T47D (cell line): ENCODE data around the gene TMEM45A.
"Not testable (repeated sequence)": the region's sequence is repeated elsewhere in the genome, so short reads cannot be mapped to it uniquely, and the experiment has no call there.

Source experiments
- DNase-seq, 2 experiments: peaks; one replicate each; pipeline versions ENCODE4 v3.0.0 to v3.0.0-alpha.2; 2011 to 2012; ENCODE audit warnings: low read depth in 1 of 2, low spot score in 1 of 2
- JUND ChIP-seq: IDR thresholded peaks from 2 replicates; pipeline ENCODE4 v1.6.1; 2012; ENCODE audit warnings: low read depth
- in situ Hi-C: cut with HindIII; loops from 2 replicates; pipeline ENCODE4 v1.10.0; 2016; ENCODE audit warnings: low sequenced_read_pairs, low pct_unique_long_range_greater_than_20kb

The TMEM45A gene

DNA sequence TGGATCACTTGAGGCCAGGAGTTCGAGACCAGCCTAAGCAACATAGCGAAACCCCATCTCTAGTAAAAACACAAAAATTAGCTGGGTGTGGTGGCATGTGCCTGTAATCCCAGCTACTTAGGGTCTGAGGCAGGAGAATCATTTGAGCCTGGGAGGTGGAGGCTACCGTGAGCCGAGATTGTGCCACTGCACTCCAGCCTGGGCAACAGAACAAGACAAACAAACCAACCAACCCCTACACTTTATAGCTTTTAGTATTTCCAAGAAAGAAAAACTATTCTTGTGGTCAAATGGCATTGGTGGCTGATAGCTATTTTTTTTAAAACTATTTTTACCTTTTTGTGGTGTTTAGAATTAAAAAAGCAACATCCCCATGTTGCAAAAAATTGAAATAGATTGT is 7.2 kb downstream of the TMEM45A start:
- TF ChIP-seq JUND, result no peak
- DNase-seq, result no peak
- in situ Hi-C loops, result no loop called here

DNA sequence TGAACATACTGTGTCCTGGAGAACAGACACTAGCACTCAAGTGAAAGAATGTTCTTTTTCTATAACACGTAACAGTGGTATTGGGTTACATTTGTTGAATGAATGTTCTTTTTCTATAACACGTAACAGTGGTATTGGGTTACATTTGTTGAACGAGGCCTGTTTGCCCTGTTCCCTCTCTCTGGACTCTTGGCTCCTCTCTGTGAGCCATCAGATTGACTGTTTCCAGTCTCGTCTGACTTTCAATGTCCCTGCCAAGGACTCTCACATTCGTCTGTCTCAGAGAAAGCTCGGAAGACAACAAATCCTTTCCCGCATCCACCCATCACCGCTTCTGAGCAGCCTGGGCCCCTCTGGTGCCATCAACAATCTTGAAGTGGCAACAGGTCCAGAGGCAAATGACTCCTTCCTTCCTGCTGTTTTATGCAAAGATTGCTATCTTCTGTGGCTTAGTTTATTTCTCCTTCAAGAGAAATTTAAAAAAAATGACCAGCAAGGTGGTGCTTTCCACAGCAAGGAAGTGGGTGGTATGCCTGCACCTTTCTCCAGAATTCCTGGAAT is 8.0 kb downstream of the TMEM45A start:
- TF ChIP-seq JUND, result no peak
- DNase-seq, result peak in 1 of 2 experiments; percentile 31
- in situ Hi-C loops, result no loop called here

DNA sequence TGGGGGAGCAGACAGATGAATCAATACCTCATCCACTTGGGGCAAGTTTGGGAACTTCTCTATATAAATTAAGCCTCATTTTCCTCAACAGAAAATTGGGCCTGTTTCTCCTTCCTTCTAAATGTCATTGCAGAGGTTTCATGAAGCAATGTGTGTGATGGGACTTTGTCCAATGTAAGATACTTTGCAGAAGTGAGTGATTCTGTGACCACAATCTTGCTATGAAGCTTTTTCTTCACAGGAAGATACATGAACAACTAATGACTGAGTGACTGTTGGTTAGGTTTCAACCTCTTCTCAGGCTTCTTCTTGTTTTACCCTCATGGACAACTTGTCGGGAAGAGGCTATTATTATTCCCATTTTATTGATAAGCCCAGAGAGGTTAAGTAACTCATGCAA is 11.0 kb downstream of the TMEM45A start:
- in situ Hi-C loops, result no loop called here
- TF ChIP-seq JUND, result no peak
- DNase-seq, result no peak

DNA sequence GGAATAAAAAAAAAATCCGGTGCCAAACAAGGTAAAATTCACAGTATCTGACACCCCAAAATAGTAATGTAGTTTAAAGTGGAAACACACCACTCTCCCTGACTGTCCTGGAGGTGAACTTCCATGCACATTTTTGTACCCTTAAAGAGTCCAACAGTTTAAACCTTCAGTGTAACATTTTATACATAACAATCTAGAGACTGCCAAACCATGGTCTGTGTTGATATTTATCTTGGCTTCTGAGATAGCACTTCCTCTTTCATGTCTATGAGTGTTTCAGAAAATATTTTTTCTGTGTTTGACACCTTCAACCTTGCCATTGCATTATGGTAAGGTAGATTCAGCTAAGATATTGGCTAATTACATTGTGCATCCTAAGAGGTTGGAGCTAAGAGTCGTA is 13.9 kb downstream of the TMEM45A start:
- in situ Hi-C loops, result no loop called here
- no peak for DNase-seq
- TF ChIP-seq JUND, result no peak

DNA sequence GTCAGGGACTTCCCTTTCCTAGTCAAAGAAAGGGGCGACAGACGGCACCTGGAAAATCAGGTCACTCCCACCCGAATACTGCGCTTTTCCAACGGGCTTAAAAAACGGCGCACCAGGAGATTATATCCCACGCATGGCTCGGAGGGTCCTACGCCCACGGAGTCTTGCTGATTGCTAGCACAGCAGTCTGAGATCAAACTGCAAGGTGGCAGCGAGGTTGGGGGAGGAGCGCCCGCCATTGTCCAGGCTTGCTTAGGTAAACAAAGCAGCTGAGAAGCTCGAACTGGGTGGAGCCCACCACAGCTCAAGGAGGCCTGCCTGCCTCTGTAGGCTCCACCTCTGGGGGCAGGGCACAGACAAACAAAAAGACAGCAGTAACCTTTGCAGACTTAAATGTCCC is 17.4 kb downstream of the TMEM45A start:
- DNase-seq, in situ Hi-C loops: not testable (repeated sequence)

DNA sequence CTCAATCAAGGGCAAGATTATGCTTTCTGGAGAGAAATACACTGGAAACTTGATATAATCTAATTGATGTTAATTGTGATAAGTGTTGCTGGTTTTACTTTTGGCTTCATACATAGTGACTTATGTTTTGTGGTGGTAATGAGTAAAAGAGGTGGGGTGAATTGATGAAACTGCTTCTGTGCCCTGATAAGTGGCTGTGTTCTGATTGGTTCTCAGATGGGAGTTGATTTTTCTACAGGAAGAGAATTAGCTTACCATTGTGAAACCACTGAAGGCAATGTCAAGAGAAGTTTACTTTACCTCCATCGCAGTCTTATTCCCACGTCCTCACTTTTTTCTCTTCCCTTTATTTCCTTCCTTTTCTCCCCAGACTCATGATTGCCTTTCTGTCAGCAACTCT is 23.8 kb downstream of the TMEM45A start:
- in situ Hi-C loops, result no loop called here
- no peak for TF ChIP-seq JUND
- DNase-seq, result no peak

DNA sequence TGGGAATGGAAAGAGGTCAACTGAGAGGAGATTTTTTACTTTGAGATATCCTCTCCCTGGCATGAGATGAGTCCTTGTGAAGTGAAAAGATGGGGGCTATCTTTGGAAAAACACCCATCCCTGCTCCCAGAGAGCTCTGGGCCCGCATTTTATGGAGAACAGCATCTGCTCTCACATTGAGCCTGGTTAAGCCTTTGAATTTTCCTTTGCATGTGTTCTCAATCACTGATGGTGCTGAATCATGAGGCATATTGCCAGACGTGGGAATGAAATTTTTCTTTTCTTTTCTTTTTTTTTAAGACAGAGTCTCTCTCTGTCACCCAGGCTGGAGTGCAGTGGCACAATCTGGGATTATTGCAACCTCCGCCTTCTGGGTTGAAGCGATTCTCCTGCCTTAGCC is 24.4 kb downstream of the TMEM45A start:
- no peak for DNase-seq
- no peak for TF ChIP-seq JUND
- in situ Hi-C loops, result no loop called here

DNA sequence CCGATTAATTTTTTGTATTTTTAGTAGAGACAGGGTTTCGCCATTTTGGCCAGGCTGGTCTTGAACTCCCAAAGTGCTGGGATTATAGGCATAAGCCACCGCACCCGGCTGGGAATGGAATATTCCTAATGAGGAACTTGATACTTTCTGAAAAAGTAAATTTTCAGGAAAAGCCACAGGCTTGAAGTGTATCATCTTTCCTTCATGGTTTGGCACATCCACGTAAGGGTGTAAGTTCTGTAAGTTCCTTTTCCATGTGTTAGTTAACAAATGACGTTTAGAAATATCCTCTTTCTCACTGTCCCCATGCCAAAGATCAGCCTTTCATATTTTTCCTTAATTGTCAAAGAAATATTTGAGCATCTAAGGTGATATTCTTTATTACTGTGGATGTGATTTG is 24.9 kb downstream of the TMEM45A start:
- TF ChIP-seq JUND, result no peak
- no peak for DNase-seq
- in situ Hi-C loops, result no loop called here

DNA sequence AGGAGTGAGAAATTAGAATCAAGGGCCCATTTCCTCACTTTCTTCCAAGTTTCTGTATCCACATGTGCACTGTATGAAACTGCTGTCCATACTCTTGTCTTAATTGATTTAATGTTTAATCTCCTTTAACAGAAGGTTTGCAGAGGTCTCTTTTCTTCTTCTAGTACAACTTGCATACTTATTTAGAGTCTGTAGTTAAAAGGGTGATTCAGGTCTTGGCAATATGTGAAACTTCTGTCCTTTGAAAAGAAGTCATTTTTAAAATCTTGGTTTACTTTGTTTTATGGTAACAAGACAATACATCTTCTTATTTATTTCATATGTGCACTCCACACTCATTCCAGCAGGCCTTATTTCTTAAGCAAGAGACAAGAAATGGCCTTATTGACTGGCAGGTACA is 25.8 kb downstream of the TMEM45A start:
- no peak for TF ChIP-seq JUND
- in situ Hi-C loops, result no loop called here
- no peak for DNase-seq

DNA sequence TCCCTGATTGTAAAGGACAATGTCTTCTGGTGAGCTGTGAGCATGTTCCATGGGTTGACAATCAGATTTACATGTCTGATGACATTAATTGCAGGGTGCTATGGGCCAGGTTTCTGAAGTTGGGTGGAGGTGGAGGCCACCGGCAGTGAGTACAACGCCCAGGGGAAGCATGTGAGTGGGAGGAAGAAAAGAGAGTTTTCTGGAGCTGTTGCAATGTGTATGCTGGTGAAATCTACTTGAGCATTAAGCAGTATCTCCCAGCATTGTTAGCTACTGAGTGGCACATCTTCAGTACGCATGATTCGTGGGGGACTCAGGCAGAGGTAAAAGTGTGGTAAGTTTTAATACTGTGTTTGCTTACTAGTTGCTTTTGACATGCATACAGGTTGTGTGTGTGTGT is 26.6 kb downstream of the TMEM45A start:
- TF ChIP-seq JUND, result no peak
- in situ Hi-C loops, result no loop called here
- no peak for DNase-seq

DNA sequence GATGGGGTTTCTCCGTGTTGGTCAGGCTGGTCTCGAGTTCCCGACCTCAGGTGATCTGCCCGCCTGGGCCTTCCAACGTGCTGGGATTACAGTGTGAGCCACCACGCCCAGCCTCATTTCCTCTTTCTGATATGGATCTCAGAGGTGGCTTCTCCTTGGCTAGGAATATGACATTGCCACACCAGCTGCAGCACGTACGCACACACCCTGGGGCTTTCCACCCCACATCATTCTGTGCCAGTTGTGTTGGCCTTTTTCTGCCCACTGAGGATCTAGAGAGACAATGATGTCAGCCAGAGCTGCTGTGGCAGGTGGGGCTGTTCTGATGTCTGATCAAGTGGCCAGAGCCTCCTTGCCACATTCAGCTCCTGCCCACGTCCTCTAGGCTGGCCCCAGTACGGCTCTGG is 29.0 kb downstream of the TMEM45A start:
- no peak for TF ChIP-seq JUND
- in situ Hi-C loops, result no loop called here
- DNase-seq, result peak in 1 of 2 experiments; percentile 12

DNA sequence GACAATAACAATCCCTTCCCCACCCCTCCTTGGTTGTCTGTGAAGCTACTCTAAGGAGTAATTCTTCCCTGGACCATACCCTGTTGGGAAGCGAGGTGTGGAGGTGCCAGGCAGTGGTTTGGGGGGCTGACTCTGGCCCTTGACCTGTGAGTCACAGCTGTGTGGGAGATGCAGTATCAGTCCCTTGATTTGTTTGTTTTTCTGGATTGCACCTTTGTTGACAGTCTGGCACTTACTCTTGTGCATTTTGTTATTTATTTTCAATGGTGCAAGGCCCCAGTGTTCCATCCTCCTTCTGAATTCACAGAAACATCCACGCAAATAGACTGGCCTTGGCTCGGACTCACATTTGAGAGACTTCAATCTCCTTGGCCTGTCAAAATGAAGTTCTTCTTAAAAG is 29.7 kb downstream of the TMEM45A start:
- TF ChIP-seq JUND, result no peak
- in situ Hi-C loops, result no loop called here
- no peak for DNase-seq

DNA sequence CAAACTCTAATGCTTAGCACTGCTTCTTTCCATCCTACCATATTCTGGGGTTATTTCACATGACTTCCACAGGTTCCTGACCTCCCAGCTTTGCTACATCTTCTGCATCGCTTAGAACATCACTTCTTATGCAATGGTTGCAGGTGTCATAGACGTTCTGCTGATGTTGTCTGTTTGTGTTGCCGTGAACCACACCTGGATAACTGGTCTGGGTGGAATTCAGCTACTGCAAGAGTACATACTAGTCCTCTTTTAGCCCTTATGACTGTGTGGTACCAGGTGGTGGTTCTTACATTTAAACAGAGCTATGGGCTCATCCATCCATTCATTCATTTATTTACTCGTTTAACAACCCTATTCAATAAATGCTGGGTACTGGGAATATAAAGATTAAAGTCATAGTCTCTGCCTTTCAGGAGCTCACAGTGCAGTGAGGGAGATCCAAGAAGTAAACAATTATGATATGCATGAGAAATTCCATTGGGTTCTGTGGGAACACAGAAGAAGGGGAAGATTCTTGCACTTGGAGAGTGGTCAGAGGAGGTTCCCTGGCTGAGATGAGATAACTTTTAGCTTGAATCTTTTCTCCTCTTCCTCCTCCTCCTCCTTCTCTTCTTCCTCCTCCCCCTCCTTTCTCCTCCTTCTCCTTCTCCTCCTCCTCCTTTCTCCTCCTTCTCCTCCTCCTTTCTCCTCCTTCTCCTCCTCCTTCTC is 30.8 kb downstream of the TMEM45A start:
- no peak for TF ChIP-seq JUND
- peak in 1 of 2 experiments; percentile 15 for DNase-seq
- in situ Hi-C loops, result no loop called here
